Stimulated activated CD4-positive, alpha-beta T cell treated with anti-CD3 and anti-CD28 coated beads, Interleukin-12 subunit alpha, Interleukin-12 subunit beta, amount 100 ng/mL, for 4 hours (primary cell): ENCODE data around the gene SEMA4D.
A peak's percentile ranks its signal among the peaks of the same experiment; 100 is the strongest.

Experiments
- DNase-seq: peaks from one replicate; pipeline ENCODE4 v3.0.0-alpha.2; 2020

SEMA4D gene

GRCh38 chr9:89342948-89343347 is 155.0 kb downstream of the SEMA4D start:
- no peak for DNase-seq

- no peak for DNase-seq
Measured at GRCh38 chr9:89342213-89342612, 155.7 kb downstream of the SEMA4D start.

- no peak for DNase-seq
Measured at GRCh38 chr9:89340332-89340731, 157.6 kb downstream of the SEMA4D start.

- DNase-seq, result no peak
Measured at GRCh38 chr9:89339807-89340206, 158.1 kb downstream of the SEMA4D start.

GRCh38 chr9:89330513-89330912 is 167.4 kb downstream of the SEMA4D start:
- no peak for DNase-seq

GRCh38 chr9:89329917-89330316 is 168.0 kb downstream of the SEMA4D start:
- no peak for DNase-seq

GRCh38 chr9:89328064-89328463 is 169.8 kb downstream of the SEMA4D start:
- no peak for DNase-seq

GRCh38 chr9:89325733-89326132 is 172.2 kb downstream of the SEMA4D start:
- DNase-seq, result no peak

- no peak for DNase-seq
Measured at GRCh38 chr9:89323390-89323789, 174.5 kb downstream of the SEMA4D start.

- no peak for DNase-seq
Measured at GRCh38 chr9:89319015-89319905, 178.7 kb downstream of the SEMA4D start.

GRCh38 chr9:89318123-89319014 is 179.5 kb downstream of the SEMA4D start, which contains the start of gene SECISBP2:
TSS of gene SECISBP2 (plus strand) at chr9:89318500. CDS start at chr9:89318577, 77 bp downstream.
- peak; percentile 94 for DNase-seq

GRCh38 chr9:89317282-89317681 is 180.6 kb downstream of the SEMA4D start:
- no peak for DNase-seq

GRCh38 chr9:89315482-89315881 is 182.4 kb downstream of the SEMA4D start:
- no peak for DNase-seq

GRCh38 chr9:89314955-89315354 is 183.0 kb downstream of the SEMA4D start:
- DNase-seq, result no peak

- DNase-seq, result no peak
Measured at GRCh38 chr9:89313842-89314241, 184.1 kb downstream of the SEMA4D start.

- DNase-seq, result no peak
Measured at GRCh38 chr9:89312222-89312571, 185.7 kb downstream of the SEMA4D start.

- DNase-seq, result peak; percentile 15
Measured at GRCh38 chr9:89311346-89312221, 186.3 kb downstream of the SEMA4D start.
